HepG2 (cell line): ENCODE data around the gene ALB. TPM values are rescaled to one million over a fixed set of nuclear protein-coding genes. Genes with fewer than 3 reads are reported as not detected.

ENCODE experiments used
- ATF7 ChIP-seq, 2 experiments: fragments of 450-650 bp in 1 of 2; sonication (generic) in 1 of 2; formaldehyde crosslinking in 1 of 2; IDR thresholded peaks; 2 replicates each; pipeline versions ENCODE4 v1.4.0 to v1.6.1; 2016 to 2020; ENCODE audit warnings: antibody characterized with exemption in 1 of 2, mild to moderate bottlenecking in 1 of 2, missing genetic modification reagents in 1 of 2
- ELF1 ChIP-seq: sonication (generic); formaldehyde crosslinking; IDR thresholded peaks from 2 replicates; pipeline ENCODE4 v1.4.0; 2020; ENCODE audit warnings: missing genetic modification reagents
- FIP1L1 ChIP-seq: fragments of 200-400 bp; formaldehyde crosslinking; IDR thresholded peaks from 2 replicates; pipeline ENCODE4 v1.6.1; 2018; ENCODE audit warnings: low read depth, mild to moderate bottlenecking, low read length, moderate library complexity, borderline replicate concordance; ENCODE audit not compliant: insufficient read depth
- GATAD1 ChIP-seq: IDR thresholded peaks from 2 replicates; pipeline ENCODE4 v1.6.1; 2016; ENCODE audit warnings: missing genetic modification reagents, missing compliant biosample characterization
- HDAC1 ChIP-seq: sonication (generic); formaldehyde crosslinking; IDR thresholded peaks from 2 replicates; pipeline ENCODE4 v1.5.1; 2020; ENCODE audit warnings: mild to moderate bottlenecking, missing genetic modification reagents
- KMT2B ChIP-seq: IDR thresholded peaks from 2 replicates; pipeline ENCODE4 v1.6.1; 2016; ENCODE audit warnings: missing genetic modification reagents, missing compliant biosample characterization
- MED8 ChIP-seq: sonication (generic); formaldehyde crosslinking; IDR thresholded peaks from 2 replicates; pipeline ENCODE4 v1.8.1; 2023; ENCODE audit warnings: mild to moderate bottlenecking, missing genetic modification reagents; ENCODE audit not compliant: insufficient replicate concordance
- NR1H2 ChIP-seq: sonication (generic); formaldehyde crosslinking; IDR thresholded peaks from 2 replicates; pipeline ENCODE4 v1.8.1; 2022; ENCODE audit warnings: low read depth, missing genetic modification reagents, borderline replicate concordance
- PAX8 ChIP-seq: sonication (generic); formaldehyde crosslinking; IDR thresholded peaks from 2 replicates; pipeline ENCODE4 v1.8.0; 2022; ENCODE audit warnings: mild to moderate bottlenecking, missing genetic modification reagents, borderline replicate concordance
- RAD51 ChIP-seq: fragments of 450-650 bp; IDR thresholded peaks from 2 replicates; pipeline ENCODE4 v1.6.1; 2016; ENCODE audit warnings: borderline replicate concordance
- RCOR2 ChIP-seq: IDR thresholded peaks from 2 replicates; pipeline ENCODE4 v1.6.1; 2016; ENCODE audit warnings: missing biosample characterization, missing genetic modification reagents
- RFXANK ChIP-seq: IDR thresholded peaks from 2 replicates; pipeline ENCODE4 v1.6.1; 2016
- RORA ChIP-seq: sonication (generic); formaldehyde crosslinking; IDR thresholded peaks from 2 replicates; pipeline ENCODE4 v1.5.0; 2020; ENCODE audit warnings: mild to moderate bottlenecking, missing genetic modification reagents, moderate library complexity
- TAF1 ChIP-seq: sonication (generic); formaldehyde crosslinking; IDR thresholded peaks from 2 replicates; pipeline ENCODE4 v1.4.0; 2020; ENCODE audit warnings: missing genetic modification reagents
- TCF7L2 ChIP-seq: IDR thresholded peaks from 2 replicates; pipeline ENCODE4 v1.6.1; 2011; ENCODE audit warnings: mild to moderate bottlenecking, low read depth, low read length, moderate library complexity
- ZFP37 ChIP-seq: sonication (generic); formaldehyde crosslinking; IDR thresholded peaks from 2 replicates; pipeline ENCODE4 v1.4.0; 2020; ENCODE audit warnings: missing genetic modification reagents, borderline replicate concordance
- ZNF143 ChIP-seq: sonication (generic); formaldehyde crosslinking; IDR thresholded peaks from 2 replicates; pipeline ENCODE4 v1.4.0; 2020; ENCODE audit warnings: missing genetic modification reagents
- ZNF484 ChIP-seq: sonication (generic); formaldehyde crosslinking; IDR thresholded peaks from 2 replicates; pipeline ENCODE4 v1.5.1; 2020; ENCODE audit warnings: mild to moderate bottlenecking, low read depth, missing genetic modification reagents, borderline replicate concordance
- ZNF616 ChIP-seq: sonication (generic); formaldehyde crosslinking; IDR thresholded peaks from 2 replicates; pipeline ENCODE4 v1.5.0; 2020; ENCODE audit warnings: low read depth, mild to moderate bottlenecking, missing genetic modification reagents
- ZNF672 ChIP-seq: sonication (generic); formaldehyde crosslinking; IDR thresholded peaks from 2 replicates; pipeline ENCODE4 v1.8.1; 2022; ENCODE audit warnings: missing genetic modification reagents
- polyA plus RNA-seq, 8 experiments: library from polyadenylated mRNA; depleted of rRNA in 3 of 8; stranded (reverse) in 7 of 8; unstranded in 1 of 8; fragments of >200 nt; fragmentation: Illumina TruSeq in 4 of 8; extraction: Trizol in 4 of 8; gene quantifications; 2 replicates each; pipeline versions ENCODE4 v1.2.1 to v1.2.3, GENCODE V29; 2011 to 2016; ENCODE audit warnings: low read depth in 4 of 8, missing spikeins in 1 of 8, mixed read lengths in 1 of 8; ENCODE audit not compliant: insufficient read depth in 1 of 8
- total RNA-seq, 5 experiments: library from RNA; depleted of rRNA; stranded (reverse); fragments of >200 nt; fragmentation: Illumina TruSeq; extraction: Trizol; gene quantifications; 2 replicates each; pipeline ENCODE4 v1.2.3, GENCODE V29; 2016; ENCODE audit warnings: low read depth in 1 of 5
- TF ChIP-seq, protein P1 (sequence below): conservative IDR thresholded peaks from 2 replicates; pipeline ENCODE4 v1.6.1; 2018; ENCODE audit warnings: missing genetic modification reagents
- TF ChIP-seq, protein P2 (sequence below): sonication (generic); formaldehyde crosslinking; IDR thresholded peaks from 2 replicates; pipeline ENCODE4 v1.8.0; 2022; ENCODE audit warnings: mild to moderate bottlenecking, missing genetic modification reagents
- TF ChIP-seq, protein P3 (sequence below): IDR thresholded peaks from 2 replicates; pipeline ENCODE4 v1.6.1; 2016; ENCODE audit warnings: mild to moderate bottlenecking
- TF ChIP-seq, protein P4 (sequence below): sonication (generic); formaldehyde crosslinking; IDR thresholded peaks from 2 replicates; pipeline ENCODE4 v1.5.0; 2020; ENCODE audit warnings: mild to moderate bottlenecking, missing genetic modification reagents

The ALB gene
- total and polyA plus RNA-seq, 2 of the 13 experiments (the other 11 are each of a cell fraction or from before 2014, with no cell fraction given) = 22,259 to 22,625 TPM

DNA sequence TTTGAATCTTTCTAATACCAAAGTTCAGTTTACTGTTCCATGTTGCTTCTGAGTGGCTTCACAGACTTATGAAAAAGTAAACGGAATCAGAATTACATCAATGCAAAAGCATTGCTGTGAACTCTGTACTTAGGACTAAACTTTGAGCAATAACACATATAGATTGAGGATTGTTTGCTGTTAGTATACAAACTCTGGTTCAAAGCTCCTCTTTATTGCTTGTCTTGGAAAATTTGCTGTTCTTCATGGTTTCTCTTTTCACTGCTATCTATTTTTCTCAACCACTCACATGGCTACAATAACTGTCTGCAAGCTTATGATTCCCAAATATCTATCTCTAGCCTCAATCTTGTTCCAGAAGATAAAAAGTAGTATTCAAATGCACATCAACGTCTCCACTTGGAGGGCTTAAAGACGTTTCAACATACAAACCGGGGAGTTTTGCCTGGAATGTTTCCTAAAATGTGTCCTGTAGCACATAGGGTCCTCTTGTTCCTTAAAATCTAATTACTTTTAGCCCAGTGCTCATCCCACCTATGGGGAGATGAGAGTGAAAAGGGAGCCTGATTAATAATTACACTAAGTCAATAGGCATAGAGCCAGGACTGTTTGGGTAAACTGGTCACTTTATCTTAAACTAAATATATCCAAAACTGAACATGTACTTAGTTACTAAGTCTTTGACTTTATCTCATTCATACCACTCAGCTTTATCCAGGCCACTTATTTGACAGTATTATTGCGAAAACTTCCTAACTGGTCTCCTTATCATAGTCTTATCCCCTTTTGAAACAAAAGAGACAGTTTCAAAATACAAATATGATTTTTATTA, 28.3 kb downstream of the ALB start (continued):
- 0 out of 2 replicates have a peak, but pooled peaks have one; percentile 14 for TF ChIP-seq KMT2B (CRISPR knock-in tag)
- no peak; the same call in 1 of the 2 replicates for TF ChIP-seq RFXANK (CRISPR knock-in tag)
- no peak for TF ChIP-seq ZNF143 (CRISPR knock-in tag)
- no peak for TF ChIP-seq ELF1 (CRISPR knock-in tag)
- peak; percentile 86 for TF ChIP-seq ATF7 (IDR thresholded peaks at IDR 0.05)
- peak; percentile 72; the same call in 1 of the 2 replicates for TF ChIP-seq ATF7 (CRISPR knock-in tag; IDR thresholded peaks at IDR 0.05)
- TF ChIP-seq, protein P1, sequence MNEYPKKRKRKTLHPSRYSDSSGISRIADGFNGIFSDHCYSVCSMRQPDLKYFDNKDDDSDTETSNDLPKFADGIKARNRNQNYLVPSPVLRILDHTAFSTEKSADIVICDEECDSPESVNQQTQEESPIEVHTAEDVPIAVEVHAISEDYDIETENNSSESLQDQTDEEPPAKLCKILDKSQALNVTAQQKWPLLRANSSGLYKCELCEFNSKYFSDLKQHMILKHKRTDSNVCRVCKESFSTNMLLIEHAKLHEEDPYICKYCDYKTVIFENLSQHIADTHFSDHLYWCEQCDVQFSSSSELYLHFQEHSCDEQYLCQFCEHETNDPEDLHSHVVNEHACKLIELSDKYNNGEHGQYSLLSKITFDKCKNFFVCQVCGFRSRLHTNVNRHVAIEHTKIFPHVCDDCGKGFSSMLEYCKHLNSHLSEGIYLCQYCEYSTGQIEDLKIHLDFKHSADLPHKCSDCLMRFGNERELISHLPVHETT (CRISPR knock-in tag) = peak; percentile 60; the same call in 1 of the 2 replicates
- no peak for TF ChIP-seq RORA (CRISPR knock-in tag)
- peak; percentile 36 for TF ChIP-seq TAF1 (CRISPR knock-in tag)
- TF ChIP-seq FIP1L1 = no peak
- no peak for TF ChIP-seq PAX8 (CRISPR knock-in tag)
- peak; percentile 47; the same call in 1 of the 2 replicates for TF ChIP-seq HDAC1
- TF ChIP-seq ZNF484 = no peak
- TF ChIP-seq GATAD1 (CRISPR knock-in tag) = peak; percentile 48
- TF ChIP-seq ZFP37 (CRISPR knock-in tag) = no peak
- TF ChIP-seq TCF7L2 = peak; percentile 83
- TF ChIP-seq MED8 (CRISPR knock-in tag) = peak; percentile 95
- no peak for TF ChIP-seq RCOR2 (CRISPR knock-in tag)
- TF ChIP-seq, protein P2, sequence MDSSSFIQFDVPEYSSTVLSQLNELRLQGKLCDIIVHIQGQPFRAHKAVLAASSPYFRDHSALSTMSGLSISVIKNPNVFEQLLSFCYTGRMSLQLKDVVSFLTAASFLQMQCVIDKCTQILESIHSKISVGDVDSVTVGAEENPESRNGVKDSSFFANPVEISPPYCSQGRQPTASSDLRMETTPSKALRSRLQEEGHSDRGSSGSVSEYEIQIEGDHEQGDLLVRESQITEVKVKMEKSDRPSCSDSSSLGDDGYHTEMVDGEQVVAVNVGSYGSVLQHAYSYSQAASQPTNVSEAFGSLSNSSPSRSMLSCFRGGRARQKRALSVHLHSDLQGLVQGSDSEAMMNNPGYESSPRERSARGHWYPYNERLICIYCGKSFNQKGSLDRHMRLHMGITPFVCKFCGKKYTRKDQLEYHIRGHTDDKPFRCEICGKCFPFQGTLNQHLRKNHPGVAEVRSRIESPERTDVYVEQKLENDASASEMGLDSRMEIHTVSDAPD (CRISPR knock-in tag) = no peak
- no peak for TF ChIP-seq RAD51
- TF ChIP-seq, protein P3, sequence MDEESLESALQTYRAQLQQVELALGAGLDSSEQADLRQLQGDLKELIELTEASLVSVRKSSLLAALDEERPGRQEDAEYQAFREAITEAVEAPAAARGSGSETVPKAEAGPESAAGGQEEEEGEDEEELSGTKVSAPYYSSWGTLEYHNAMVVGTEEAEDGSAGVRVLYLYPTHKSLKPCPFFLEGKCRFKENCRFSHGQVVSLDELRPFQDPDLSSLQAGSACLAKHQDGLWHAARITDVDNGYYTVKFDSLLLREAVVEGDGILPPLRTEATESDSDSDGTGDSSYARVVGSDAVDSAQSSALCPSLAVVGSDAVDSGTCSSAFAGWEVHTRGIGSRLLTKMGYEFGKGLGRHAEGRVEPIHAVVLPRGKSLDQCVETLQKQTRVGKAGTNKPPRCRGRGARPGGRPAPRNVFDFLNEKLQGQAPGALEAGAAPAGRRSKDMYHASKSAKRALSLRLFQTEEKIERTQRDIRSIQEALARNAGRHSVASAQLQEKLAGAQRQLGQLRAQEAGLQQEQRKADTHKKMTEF = peak; percentile 97
- no peak for TF ChIP-seq NR1H2 (CRISPR knock-in tag)
- TF ChIP-seq, protein P4, sequence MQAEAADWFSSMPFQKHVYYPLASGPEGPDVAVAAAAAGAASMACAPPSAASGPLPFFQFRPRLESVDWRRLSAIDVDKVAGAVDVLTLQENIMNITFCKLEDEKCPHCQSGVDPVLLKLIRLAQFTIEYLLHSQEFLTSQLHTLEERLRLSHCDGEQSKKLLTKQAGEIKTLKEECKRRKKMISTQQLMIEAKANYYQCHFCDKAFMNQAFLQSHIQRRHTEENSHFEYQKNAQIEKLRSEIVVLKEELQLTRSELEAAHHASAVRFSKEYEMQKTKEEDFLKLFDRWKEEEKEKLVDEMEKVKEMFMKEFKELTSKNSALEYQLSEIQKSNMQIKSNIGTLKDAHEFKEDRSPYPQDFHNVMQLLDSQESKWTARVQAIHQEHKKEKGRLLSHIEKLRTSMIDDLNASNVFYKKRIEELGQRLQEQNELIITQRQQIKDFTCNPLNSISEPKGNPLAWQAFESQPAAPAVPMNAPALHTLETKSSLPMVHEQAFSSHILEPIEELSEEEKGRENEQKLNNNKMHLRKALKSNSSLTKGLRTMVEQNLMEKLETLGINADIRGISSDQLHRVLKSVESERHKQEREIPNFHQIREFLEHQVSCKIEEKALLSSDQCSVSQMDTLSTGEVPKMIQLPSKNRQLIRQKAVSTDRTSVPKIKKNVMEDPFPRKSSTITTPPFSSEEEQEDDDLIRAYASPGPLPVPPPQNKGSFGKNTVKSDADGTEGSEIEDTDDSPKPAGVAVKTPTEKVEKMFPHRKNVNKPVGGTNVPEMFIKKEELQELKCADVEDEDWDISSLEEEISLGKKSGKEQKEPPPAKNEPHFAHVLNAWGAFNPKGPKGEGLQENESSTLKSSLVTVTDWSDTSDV (CRISPR knock-in tag) = no peak
- no peak for TF ChIP-seq ZNF672 (CRISPR knock-in tag)
- TF ChIP-seq ZNF616 (CRISPR knock-in tag) = no peak
